NCI-H1092 (cell line): ENCODE results near the gene TK2.
"Not testable (repeated sequence)": the region's sequence is repeated elsewhere in the genome, so short reads cannot be mapped to it uniquely, and the experiment has no call there.

Experiments used
- DNase-seq: peaks from one replicate; lab custom pipeline; 2025; lab: John Stamatoyannopoulos, UW

Gene TK2

DNA sequence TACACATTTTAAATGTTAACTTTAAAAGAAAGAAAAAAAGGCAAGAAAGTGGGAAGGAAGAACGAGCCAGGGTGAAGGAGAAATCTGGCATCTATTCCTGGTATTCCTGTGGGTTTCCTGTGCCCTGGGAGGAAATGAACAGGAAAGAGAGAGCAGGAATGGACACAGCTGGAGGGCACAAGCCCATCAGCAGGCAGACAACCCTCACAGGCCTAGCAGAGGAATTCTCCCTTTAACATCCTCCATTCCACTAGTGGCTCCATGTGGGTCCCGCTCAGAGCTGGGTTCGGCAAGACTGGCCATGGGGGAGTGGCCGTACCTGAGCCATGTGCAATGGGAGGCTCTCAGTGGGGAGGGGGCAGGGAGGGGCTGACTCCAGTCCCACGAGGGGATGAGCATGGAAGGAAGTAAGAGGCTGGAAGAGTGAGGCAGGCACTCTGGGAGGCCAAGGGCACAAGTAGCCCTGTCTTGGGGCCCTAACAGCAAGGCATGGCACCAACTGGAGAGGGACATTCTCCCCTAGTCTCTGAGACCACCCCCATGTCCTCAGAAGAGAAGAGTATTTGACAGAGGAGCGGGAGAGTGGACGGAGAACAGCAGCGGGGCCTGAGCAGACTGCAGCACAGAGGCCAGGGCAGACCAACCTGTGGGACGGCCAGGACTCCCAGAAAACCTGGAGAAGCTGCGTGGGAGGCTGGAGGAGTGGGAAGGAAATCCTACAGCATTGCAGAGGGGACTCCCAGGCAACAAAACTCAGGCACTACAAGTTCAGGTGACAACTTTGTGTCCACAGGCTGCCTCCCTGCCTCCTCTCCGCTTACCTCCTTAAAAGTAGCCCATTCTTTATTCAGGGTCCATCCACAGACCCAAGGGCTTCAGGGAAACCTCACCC lies 30.2 kb downstream of the TK2 start:
- no peak for DNase-seq

DNA sequence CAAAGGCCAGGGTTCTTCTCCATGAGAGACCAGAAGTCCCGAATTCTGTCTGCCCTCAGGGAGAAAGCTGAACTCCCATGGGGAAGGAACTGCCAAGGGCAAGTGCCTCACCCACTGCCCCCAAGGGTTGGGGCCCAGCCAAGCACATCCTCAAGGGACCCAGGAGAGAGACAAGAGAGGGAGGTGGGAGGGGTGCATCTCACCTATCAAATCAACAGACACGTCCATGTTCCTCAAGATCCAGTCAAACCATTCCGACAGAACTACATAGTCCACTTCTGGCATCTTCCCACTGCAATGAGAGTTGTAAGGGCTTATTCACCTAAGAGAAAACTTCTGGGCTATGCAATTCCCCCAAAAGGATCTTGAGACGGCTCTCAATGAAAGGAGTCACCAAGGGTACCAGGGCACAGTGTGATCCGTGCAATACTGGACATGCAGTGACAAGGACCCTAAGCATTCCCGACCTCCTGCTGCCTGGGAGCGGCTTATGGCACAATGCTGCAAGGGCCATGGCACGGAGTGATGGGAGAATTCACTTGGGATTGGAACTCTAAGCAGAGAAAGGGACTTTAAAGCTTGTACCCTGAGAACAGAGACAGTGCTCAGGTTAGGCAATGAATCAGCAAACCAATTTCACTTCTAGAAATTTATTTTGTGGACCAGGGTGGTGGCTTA lies 32.2 kb downstream of the TK2 start:
- no peak for DNase-seq

DNA sequence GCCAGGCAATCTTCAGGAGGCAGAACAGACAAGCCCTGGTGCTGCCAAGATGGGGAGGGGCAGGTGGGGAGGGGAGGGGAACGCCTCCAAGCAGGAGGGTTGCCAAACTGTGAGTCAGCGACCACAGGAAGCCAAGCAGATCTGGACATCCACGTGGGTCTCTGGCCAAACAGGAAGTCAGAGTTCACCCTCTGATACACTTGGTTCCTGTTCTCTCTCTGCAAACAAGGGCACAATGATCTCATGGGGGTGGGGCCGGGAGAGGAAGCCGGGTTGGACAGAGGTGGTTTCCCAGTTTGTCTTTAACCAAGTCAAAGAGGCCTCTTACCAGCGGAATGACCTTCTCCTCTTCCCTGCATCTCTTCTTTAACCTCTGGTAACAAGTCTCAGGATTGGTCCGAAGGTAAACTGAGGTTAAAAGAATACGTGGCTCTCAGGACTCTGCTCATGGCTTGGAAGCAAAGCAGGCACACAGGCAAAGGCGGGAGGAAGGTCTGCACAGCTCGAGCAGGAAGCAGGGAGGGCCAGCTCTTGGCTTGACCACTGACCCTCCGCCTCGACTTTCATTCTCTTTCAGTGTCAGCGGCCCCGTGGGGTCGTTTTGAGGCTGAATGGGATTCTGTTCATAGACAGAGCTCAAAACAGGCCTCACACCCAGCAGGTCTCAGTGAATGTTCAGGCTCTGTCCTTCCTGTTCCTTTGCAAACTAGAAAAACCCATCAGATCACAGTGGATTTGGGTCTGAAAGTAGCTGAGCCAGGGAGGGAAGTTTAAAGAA lies 32.9 kb downstream of the TK2 start:
- peak; percentile 25 for DNase-seq

DNA sequence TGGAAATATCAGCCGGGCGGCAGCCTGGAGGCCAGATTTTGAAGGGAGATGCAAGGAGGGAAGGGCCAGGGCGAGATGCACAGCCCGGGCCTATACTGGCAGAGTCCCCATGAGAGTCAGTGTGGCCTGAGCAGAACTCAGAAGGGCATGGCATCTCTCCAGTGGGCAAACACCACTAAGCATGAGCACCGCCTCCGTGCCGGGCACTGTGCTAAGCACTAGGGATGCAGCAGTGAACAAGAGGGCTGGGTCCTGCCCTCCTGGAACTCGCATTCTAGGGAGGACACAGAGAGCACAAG lies 33.5 kb downstream of the TK2 start:
- no peak for DNase-seq

DNA sequence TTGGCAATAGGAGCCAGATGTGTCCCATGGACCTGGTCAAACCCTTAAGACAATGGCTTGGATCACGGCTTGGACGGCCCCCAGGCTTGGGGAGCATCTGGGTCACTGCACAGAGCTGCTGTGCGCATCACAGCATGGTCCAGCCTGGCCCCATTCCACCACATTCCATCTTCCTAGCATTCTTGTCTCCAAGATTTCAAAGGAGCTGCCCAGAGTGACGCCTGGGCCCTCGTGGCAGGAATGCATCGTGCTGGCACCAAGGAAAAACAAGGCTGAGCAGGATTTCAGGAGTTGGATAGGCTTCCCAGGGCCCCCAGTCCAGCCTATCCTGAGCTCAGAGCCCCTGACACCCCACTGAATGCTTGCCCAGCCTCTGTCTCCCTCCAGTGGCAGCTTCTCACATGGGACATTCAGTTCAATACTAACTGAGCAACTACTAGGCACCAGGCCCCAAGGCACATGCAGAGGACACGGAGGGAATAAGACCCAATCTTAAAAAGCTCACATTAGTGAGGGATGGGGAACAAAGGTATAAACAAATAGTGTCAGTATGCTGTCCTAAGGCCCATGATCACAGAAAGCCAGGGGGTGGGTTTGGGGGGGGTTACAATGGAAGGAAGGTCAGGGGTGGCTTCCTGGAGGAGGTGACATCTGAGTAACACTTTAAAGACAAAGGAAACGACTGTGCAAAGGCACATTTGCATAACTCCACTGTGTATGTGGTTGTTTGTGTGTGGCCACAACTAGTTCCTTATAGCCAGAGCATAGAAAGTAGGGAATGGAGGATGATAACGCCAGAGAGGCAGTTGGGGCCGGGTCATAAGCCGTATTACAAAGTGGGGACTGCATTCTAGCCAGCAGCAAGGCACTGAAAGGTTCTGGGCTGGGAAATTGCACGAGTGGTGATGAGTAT lies 34.1 kb downstream of the TK2 start:
- DNase-seq: no peak

DNA sequence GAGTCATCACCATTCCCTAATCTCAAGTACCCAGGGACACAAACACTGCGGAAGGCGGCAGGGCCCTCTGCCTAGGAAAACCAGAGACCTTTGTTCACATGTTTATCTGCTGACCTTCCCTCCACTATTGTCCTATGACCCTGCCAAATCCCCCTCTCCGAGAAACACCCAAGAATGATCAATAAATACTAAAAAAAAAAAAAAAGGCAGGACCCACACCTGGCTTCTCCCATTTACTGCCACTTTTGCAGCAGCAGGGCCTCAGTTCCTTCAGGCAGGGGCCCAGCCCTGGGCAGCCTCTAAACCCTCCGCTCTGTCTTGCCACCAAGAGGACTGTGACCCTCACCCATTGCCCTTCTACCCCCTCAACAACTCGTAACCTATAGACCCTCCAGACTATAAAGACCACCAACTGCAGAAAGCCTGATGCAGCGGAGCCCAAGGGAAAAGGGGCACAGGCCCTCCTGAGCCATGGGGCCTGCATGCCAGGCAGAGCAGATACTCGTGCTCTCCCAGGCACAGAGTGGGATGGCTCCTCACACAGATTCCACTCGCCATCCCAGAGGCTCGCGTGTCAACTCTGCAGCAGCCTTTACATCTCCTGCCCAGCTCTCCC lies 34.8 kb downstream of the TK2 start:
- DNase-seq: not testable (repeated sequence)

DNA sequence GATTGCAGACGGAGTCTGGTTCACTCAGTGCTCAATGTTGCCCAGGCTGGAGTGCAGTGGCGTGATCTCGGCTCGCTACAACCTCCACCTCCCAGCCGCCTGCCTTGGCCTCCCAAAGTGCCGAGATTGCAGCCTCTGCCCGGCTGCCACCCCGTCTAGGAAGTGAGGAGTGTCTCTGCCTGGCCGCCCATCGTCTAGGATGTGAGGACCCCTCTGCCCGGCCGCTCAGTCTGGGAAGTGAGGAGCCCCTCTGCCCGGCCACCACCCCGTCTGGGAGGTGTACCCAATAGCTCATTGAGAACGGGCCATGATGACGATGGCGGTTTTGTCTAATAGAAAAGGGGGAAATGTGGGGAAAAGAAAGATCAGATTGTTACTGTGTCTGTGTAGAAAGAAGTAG lies 35.5 kb downstream of the TK2 start:
- not testable (repeated sequence) for DNase-seq

DNA sequence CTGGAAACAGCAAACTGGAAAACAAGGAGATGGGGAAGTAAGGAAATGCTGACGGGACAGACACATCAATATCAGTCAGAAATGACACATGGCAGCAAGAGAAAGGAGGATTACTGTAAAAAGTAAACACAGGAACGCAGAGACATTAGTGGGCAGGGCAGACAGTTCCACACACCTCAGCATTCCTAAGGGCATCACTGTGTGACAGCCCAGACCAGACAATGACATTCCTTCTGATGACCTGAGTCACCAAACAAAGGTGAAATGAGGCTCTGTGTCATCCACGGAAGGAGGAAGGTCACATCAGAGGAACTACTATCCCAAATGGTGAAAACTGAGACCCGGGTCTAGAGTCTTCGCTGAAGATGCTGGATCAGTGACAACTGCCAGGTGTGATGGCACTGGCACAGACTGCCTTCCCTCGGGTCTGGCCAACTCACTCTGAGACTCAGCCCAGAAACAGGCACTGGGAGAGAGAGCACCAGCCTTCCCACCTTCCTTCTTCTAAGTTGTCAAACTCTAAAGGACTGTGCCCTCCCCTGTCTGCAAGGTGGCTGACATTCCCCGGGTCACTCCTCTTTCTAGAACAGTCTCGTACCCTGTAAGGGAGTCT lies 36.7 kb downstream of the TK2 start:
- no peak for DNase-seq

DNA sequence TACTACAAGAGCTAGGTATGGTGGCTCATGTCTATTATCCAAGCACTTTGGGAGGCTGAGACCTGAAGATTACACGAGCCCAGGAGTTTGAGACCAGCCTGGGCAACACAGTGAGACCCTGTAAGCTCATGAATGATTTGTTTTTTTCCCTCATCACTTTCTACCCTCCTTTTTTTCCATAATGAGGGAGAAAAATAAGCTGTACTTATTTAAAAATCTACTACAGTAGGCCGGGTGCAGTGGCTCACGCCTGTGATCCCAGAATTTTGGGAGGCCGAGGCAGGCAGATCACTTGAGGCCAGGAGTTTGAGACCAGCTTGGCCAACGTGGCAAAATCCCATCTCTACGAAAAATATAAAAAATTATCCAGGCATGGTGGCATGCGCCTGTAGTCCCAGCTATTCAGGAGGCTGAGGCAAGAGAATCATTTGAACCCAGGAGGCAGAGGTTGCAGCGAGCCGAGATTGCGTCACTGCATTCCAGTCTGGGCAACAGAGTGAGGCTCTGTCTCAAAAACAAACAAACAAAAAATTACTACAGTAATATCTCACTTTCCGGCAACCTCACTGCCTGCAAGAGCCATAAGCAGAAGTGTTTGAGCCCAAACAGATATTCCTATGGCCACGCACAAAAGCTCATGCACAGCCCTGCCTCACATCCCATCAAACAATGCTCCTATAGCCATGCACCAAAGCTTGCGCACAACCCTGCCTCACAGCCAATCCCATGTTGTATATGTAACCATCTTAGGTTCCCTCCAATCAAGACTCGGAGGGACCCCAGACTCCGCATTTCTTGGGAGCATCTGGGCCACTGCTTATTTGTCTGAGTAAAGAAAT lies 37.4 kb downstream of the TK2 start:
- DNase-seq: no peak

DNA sequence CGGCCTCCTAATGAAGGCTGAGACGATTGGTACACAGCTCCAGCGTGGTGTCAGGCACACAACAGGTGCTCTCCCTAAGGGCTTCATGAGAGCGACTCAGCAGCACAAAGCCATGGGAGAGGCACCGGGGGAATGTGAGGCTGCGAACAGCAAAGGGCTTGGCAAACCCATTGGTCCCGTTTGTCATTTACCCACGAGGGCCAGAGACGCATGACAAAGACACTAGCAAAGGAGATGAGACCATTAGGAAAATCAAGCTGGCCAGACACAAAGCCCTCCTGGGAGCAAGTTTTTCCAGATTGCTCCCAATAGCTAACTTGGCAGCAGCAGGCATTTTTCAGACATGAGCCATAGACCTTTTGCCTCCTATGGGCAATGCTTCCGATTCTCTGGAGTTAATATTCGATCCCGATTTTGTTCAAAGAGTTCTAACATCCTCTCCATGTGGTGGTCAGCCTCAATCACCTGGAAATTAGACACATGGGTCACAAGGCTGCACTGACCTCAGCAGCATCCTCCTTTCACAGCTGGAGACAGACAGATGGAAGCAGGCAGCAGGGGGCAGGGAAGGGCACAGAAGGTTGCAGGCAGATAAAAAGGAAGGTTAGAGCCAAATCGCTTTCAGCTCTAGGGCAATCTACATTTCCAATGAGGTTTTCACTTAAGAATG lies 38.2 kb downstream of the TK2 start:
- no peak for DNase-seq

DNA sequence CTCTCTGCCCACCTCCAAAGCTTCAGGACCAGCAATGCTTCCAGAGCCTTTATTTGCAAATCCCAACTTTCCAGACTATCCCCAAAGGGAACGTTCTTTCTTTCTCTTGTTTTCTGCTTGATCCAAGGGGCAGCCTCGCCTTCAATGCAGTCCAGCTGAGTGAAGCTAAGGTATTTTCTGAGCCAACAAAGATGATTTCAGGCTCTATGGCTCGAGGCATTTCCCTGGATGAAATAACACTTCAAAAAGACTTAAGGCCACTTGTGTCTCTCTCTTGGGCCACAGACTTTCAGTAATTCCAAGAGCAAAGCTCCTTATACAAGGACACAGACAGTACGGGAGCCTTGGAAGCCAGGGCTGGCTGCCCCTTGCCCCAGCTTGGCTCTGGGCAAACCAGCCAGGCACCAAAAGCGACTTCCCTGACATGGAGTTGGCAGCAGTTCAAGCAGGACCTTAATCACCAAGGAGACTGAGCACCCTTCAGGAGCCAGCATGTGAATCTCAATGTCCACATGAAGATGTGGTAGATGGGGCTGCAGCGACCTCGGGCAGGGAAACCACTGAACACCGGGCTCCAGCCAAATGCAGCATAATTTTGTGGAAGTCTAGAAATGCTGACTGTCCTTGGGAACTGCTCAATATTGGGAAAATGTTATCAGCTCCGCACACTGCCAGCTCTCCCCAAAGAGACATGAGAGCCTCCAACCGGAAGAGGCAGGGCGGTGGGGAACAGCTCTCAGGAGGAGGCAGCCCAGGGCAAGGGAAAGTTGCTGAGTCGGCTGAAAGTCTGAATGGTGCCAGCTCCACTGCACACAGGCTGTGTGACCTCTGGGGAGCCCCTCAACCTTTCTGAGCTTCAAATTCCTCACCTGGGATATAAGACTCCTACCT lies 39.0 kb downstream of the TK2 start:
- no peak for DNase-seq

DNA sequence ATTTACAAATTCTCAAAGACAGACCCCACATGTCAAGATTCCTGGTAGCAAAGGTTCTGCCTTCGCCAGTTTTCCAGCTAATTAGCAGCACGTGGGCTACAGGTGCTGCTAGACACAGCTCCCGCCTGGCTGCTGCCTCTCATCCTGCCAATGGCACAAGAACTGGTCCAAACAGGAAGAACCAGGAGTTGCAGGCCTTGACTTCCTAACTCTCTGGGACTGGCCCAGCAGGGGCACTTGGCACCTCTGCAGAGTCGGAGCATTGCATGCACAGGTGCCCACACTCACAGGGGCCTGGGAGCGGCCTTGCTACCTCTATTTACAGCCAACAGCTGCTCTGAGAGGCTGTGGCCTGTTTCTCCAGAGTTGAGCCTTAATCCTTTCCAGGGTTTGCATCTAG lies 39.6 kb downstream of the TK2 start:
- no peak for DNase-seq

DNA sequence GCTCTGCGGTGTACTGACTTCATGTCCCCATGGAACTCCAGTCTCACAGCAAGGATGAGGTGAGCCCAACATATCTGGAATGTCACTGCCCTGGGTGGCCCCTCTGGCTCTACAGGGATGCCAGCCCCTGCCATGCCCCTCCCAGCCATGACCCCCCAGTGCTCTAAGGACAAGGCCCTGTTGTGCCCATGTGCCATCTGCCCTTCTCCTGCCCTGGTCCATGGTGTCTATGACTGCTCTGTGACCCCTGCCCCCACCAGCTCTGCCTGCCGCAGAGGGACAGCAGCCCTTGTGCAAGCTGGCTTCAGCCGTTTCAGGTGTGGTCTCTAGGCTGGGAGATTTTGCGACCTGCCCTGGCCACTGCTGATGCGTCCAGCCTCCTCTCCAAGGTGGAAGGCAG lies 40.3 kb downstream of the TK2 start:
- no peak for DNase-seq

DNA sequence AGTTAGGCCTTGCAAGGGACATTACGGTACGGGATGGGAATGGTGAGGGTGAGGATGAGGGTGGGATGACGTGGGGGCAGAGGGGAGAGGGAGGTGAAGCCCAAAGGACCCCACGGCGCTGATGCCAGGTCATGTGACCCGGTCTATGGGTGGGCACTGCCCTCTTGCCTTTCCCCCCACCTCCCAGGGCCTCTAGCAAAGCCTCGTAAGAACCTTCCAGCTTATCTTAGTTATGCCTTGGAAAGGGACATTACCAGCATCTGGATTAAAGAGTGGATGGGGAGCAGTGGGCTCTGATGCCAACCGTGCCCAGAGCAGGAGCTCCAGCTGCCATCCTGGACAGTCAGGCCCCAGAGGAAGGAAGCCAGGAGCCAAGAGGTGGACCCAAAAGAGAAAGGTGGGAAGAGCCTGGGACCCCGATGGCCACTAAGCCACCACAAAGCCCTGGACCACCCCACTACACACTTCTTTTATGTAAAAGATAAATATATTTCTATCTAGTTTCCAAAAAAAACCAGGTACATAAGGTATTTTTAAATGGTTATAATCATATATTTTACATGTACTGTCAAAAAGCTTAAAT lies 40.9 kb downstream of the TK2 start:
- DNase-seq: no peak

DNA sequence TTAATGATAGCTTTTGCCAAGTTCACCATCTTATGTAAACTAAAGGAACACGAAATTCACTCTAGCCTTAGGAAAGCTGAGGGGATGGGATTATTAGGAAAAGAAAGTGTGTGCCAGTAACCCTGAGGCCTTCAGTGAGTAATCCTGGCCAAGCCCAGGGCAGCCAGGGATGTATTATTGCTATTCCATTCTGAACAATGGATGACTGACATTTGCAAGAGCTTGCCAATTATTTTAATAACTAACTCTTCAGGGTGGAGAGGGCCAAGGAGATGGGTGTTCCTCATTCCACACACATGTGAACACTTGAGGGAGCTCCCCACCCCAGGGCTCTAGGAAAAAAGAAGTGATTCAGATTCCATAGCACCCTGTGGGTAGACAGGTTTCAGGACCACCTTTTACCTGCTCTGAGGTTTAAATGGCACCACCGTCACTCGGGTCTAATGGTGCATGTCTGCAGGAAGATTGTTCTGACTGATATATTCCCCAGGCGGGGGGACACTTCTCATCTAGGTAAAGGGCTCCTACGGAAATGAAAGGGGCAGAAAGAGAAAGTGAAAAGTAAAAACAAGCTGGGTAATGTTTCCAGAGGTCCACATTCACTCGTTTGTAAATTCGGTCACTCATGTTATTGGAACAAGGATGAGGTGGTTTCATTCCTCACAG lies 41.5 kb downstream of the TK2 start:
- DNase-seq: no peak

DNA sequence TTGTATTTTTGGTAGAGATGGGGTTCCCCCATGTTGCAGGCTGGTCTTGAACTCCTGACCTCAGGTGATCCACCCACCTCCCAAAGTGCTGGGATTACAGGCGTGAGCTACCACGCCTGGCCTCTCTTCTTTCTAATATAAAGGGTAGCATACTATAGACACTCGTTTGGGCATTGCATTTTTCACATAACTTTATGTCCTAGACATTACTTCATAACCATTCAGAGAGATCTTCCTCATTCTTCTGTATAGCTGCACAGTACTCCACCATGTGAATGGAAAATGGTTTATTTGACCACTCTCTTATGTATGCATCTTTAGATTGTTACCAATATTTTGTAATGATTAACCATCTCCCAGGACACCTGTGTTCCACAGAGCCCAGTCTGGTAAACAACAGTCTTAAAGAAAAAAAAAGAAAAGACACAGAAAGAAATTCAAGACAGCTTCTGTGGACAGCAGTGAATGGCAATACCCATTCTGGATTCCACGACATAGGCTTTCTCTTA lies 42.1 kb downstream of the TK2 start:
- DNase-seq: no peak

DNA sequence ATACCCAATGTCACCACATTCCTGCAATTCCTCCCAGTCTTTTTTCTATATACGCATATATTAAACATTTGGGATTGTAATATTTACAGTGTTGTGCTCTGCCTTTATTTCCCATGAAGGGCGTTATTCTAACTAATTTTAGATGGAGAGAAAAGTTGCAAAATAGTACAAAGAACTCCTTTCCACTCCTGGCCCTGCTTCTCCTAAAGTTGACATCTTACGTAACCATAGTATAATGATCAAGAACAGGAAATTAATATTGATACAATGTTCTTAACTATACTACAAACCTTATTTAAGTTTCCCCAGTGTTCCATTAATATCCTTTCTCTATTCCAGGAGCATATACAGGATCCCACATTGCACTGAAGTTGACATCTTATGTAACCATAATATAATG lies 46.3 kb downstream of the TK2 start:
- no peak for DNase-seq
